B cell (primary cell): Measurements from ENCODE around the gene IBTK. TPM values are rescaled to one million over a fixed set of nuclear protein-coding genes. Genes with fewer than 3 reads are reported as not detected.

Experiments
- ATAC-seq: fragments of 200-7000 bp; cut with Tn5 transposase; one replicate; pipeline ENCODE4 v1.10.0; 2021; ENCODE audit warnings: low read depth, mild to moderate bottlenecking, moderate number of reproducible peaks, moderate library complexity
- CTCF ChIA-PET: fragments of 350-600 bp; sonication (Branson Sonifier 250); formaldehyde crosslinking; loops from one replicate; lab custom pipeline; 2021; ENCODE audit warnings: antibody characterized with exemption, inconsistent platforms; lab: Charles Lee
- POLR2A ChIA-PET: fragments of 350-600 bp; sonication (Branson Sonifier 250); formaldehyde crosslinking; loops from one replicate; lab custom pipeline; 2021; ENCODE audit warnings: antibody characterized with exemption; lab: Charles Lee
- DNase-seq: peaks from one replicate; pipeline ENCODE4 v3.0.0; 2013
- H2AFZ ChIP-seq: 2 replicates; pipeline ENCODE4 v1.6.1; 2012; ENCODE audit warnings: mild to moderate bottlenecking, low read depth, low read length; ENCODE audit not compliant: insufficient read depth, poor library complexity, severe bottlenecking
- H3K27ac ChIP-seq, 2 donors: 1 replicate in 1 of 2; 2 replicates in 1 of 2; pipeline ENCODE4 v1.5.1; 2012 to 2013; ENCODE audit warnings: low read length in 2 of 2, mild to moderate bottlenecking in 2 of 2, moderate library complexity in 1 of 2
- H3K27me3 ChIP-seq, 4 experiments: fragments of 200-600 bp in 1 of 4; sonication (generic) in 1 of 4; replicated peaks in 1 of 4; 1 replicate in 2 of 4; 2 replicates in 2 of 4; pipeline versions ENCODE4 v1.6.1 to v1.7.0; 2013 to 2016; ENCODE audit warnings: low read length in 3 of 4, mild to moderate bottlenecking in 2 of 4, mixed read lengths in 1 of 4, moderate library complexity in 1 of 4; ENCODE audit not compliant: insufficient read depth in 4 of 4, control insufficient read depth in 3 of 4; ENCODE audit errors: control extremely low read depth in 1 of 4
- H3K36me3 ChIP-seq, 2 experiments: replicated peaks in 1 of 2; 1 replicate in 1 of 2; 2 replicates in 1 of 2; pipeline versions ENCODE4 v1.6.1 to v1.7.1; 2013; ENCODE audit warnings: low read length in 1 of 2; ENCODE audit not compliant: insufficient read depth in 2 of 2, control insufficient read depth in 1 of 2; ENCODE audit errors: control extremely low read depth in 1 of 2, extremely low read depth in 1 of 2
- H3K4me1 ChIP-seq, 2 donors: fragments of 200-600 bp in 1 of 2; sonication (generic) in 1 of 2; 1 replicate in 1 of 2; 2 replicates in 1 of 2; pipeline versions ENCODE4 v1.5.1 to v1.6.1; 2013 to 2017; ENCODE audit warnings: low read length in 2 of 2; ENCODE audit not compliant: control insufficient read depth in 2 of 2, insufficient read depth in 2 of 2
- H3K4me2 ChIP-seq: replicated peaks from 2 replicates; pipeline ENCODE3; 2012; ENCODE audit warnings: mild to moderate bottlenecking, low read depth, low read length; ENCODE audit not compliant: poor library complexity, severe bottlenecking
- H3K4me3 ChIP-seq, 5 experiments: fragments of 200-600 bp in 1 of 5; sonication (generic) in 1 of 5; 1 replicate in 3 of 5; 2 replicates in 2 of 5; pipeline versions ENCODE4 v1.5.1 to v1.7.0; 2011 to 2016; ENCODE audit warnings: low read length in 4 of 5, mild to moderate bottlenecking in 4 of 5, low read depth in 2 of 5, control low read depth in 1 of 5, moderate library complexity in 1 of 5; ENCODE audit not compliant: insufficient read depth in 1 of 5; ENCODE audit errors: control extremely low read depth in 1 of 5, extremely low read depth in 1 of 5
- H3K79me2 ChIP-seq: fragments of 200-600 bp; sonication (generic); one replicate; pipeline ENCODE4 v1.6.0; 2016; ENCODE audit warnings: low read length; ENCODE audit not compliant: control insufficient read depth, insufficient read depth
- H3K9ac ChIP-seq: fragments of 200-600 bp; sonication (generic); 2 replicates; pipeline ENCODE4 v1.6.1; 2017; ENCODE audit warnings: mild to moderate bottlenecking, low read length, moderate library complexity
- H3K9me3 ChIP-seq, 3 donors: one replicate each; pipeline versions ENCODE4 v1.6.1 to v1.7.1; 2013; ENCODE audit warnings: low read length in 2 of 3; ENCODE audit not compliant: control insufficient read depth in 2 of 3, insufficient read depth in 1 of 3; ENCODE audit errors: control extremely low read depth in 1 of 3
- H4K20me1 ChIP-seq: 2 replicates; pipeline ENCODE4 v1.6.0; 2012; ENCODE audit warnings: mild to moderate bottlenecking, low read length; ENCODE audit not compliant: insufficient read depth, control insufficient read depth, poor library complexity, severe bottlenecking
- H3K27ac Mint-ChIP-seq: one replicate; pipeline ENCODE4 v1.8.0; 2021; ENCODE audit warnings: mixed read lengths
- H3K27me3 Mint-ChIP-seq: one replicate; pipeline ENCODE4 v1.8.0; 2021; ENCODE audit warnings: mixed read lengths
- H3K4me1 Mint-ChIP-seq: one replicate; pipeline ENCODE4 v1.8.0; 2021; ENCODE audit warnings: mixed read lengths
- H3K4me3 Mint-ChIP-seq: one replicate; pipeline ENCODE4 v1.8.0; 2021; ENCODE audit warnings: mixed read lengths
- H3K9me3 Mint-ChIP-seq: one replicate; pipeline ENCODE4 v1.8.0; 2022; ENCODE audit warnings: mixed read lengths; ENCODE audit not compliant: insufficient read depth
- CTCF ChIP-seq: fragments of 200-600 bp; IDR thresholded peaks from one replicate; pipeline ENCODE4 v1.8.0; 2022; ENCODE audit warnings: antibody characterized with exemption, mild to moderate bottlenecking
- EZH2 ChIP-seq: IDR thresholded peaks from 2 replicates; pipeline ENCODE4 v1.6.1; 2012; ENCODE audit warnings: borderline replicate concordance, low read depth, mild to moderate bottlenecking, moderate library complexity, low read length; ENCODE audit not compliant: insufficient read depth, poor library complexity, severe bottlenecking
- WGBS: methylation state at CpG from one replicate; pipeline ENCODE4 v1.1.5; 2013; ENCODE audit warnings: missing lambda C conversion rate; ENCODE audit not compliant: insufficient coverage; 5-methylcytosine and 5-hydroxymethylcytosine counted together
- intact Hi-C: fragments of 100-400 bp; cut with micrococcal nuclease; formaldehyde crosslinking; loops from one replicate; pipeline ENCODE4 v1.10.0; 2022
- polyA plus RNA-seq: library from polyadenylated mRNA; depleted of rRNA; stranded (reverse); fragments of >200 nt; gene quantifications from 2 replicates; pipeline ENCODE4 v1.2.3, GENCODE V29; 2012
- total RNA-seq, 2 donors: library from RNA; stranded (reverse); fragments of 120-200 nt in 1 of 2; gene quantifications; 1 replicate in 1 of 2; 2 replicates in 1 of 2; pipeline versions ENCODE4 v1.2.3 to v1.2.4, GENCODE V29; 2013 to 2022

The IBTK gene
- total and polyA plus RNA-seq, 2 donors (not counting 1 experiment from before 2014, with no cell fraction given) = 4.4 to 28.3 TPM

- Mint-ChIP-seq H3K27ac (peak overlapping the region; percentile 95), H3K4me3 (peak overlapping the region; percentile 99), H3K27me3 (no peaks in the 10 kb centered on the region), H3K9me3 (no peaks in the 10 kb centered on the region), H3K4me1 (peaks cover 36% of the 10 kb centered on the region)
- Histone ChIP-seq H3K27ac (peak overlapping the region in 1 of 2 donors; percentile 82), H3K4me1 (peaks cover 15 to 20% of the 10 kb centered on the region in 2 donors), H2AFZ (peak overlapping the region; percentile 99), H3K36me3 (no peaks in the 10 kb centered on the region), H3K4me3 (peak overlapping the region in 4 of 5 experiments; percentile 78 to 96 (median 91)), H3K9me3 (no peaks in the 10 kb centered on the region), H3K27me3 (no peaks in the 10 kb centered on the region), H4K20me1 (no peaks in the 10 kb centered on the region), H3K4me2 (peak overlapping the region; percentile 81), H3K79me2 (peaks cover 68% of the 10 kb centered on the region), H3K9ac (peak overlapping the region; percentile 90)
- TF ChIP-seq EZH2 (no peak), CTCF (no peak)
- no peak for DNase-seq
- ChIA-PET POLR2A (no interaction called here), CTCF (no interaction called here)
- no peak for ATAC-seq
- no CpG with 5 or more reads among the region's 12 CpGs for WGBS
- intact Hi-C loops = loop anchor here (2.0 to 5.0 kb wide), 2 partner anchors 821 to 1612 kb away; partner anchors contain the start of genes CYB5R4, DOP1A and UBE3D
Observed at GRCh38 chr6:82246370-82246769, 1.2 kb downstream of the IBTK start.

- Histone ChIP-seq H3K27me3 (no peaks in the 10 kb centered on the region), H3K9me3 (no peaks in the 10 kb centered on the region), H3K4me2 (no peak overlapping the region), H3K27ac (no peak overlapping the region), H2AFZ (no peak overlapping the region), H3K9ac (no peak overlapping the region), H3K36me3 (no peaks in the 10 kb centered on the region), H3K79me2 (peaks cover 73% of the 10 kb centered on the region), H4K20me1 (no peaks in the 10 kb centered on the region), H3K4me3 (no peak overlapping the region), H3K4me1 (peaks cover 15 to 20% of the 10 kb centered on the region in 2 donors)
- intact Hi-C loops = loop anchor here (5.0 kb wide), 1 partner anchor 822 kb away; the partner anchor contains the start of genes DOP1A and UBE3D
- peaks cover 43% of the 10 kb centered on the region for H3K4me1 Mint-ChIP-seq
- TF ChIP-seq CTCF (no peak), EZH2 (no peak)
- POLR2A ChIA-PET = no interaction called here
- WGBS = 100% methylated on average over 1 of the region's 4 CpGs
- H3K27ac Mint-ChIP-seq = no peak overlapping the region
- CTCF ChIA-PET = no interaction called here
- no peaks in the 10 kb centered on the region for H3K9me3 Mint-ChIP-seq
- peak overlapping the region; percentile 29 for H3K4me3 Mint-ChIP-seq
- DNase-seq = no peak
- no peaks in the 10 kb centered on the region for H3K27me3 Mint-ChIP-seq
- ATAC-seq = no peak
Observed at GRCh38 chr6:82245376-82245775, 2.2 kb downstream of the IBTK start.
